HL-60 (cell line): ENCODE results near the gene CTNND2.

ENCODE experiments used
- DNase-seq, 2 experiments: peaks; one replicate each; pipeline ENCODE4 v3.0.0-alpha.2; 2010 to 2020; ENCODE audit warnings: low read depth in 1 of 2, low spot score in 1 of 2
- H3K27ac ChIP-seq: fragments of 250-450 bp; sonication (Bioruptor Pico); replicated peaks from 2 replicates; pipeline ENCODE4 v1.5.1; 2020; ENCODE audit warnings: mild to moderate bottlenecking, moderate library complexity
- H3K27me3 ChIP-seq: fragments of 250-450 bp; sonication (Bioruptor Pico); 2 replicates; pipeline ENCODE4 v1.5.1; 2021; ENCODE audit warnings: mild to moderate bottlenecking, moderate library complexity; ENCODE audit not compliant: insufficient read depth, poor library complexity, severe bottlenecking
- H3K4me3 ChIP-seq: replicated peaks from 2 replicates; pipeline ENCODE4 v1.5.1; 2011; ENCODE audit warnings: mild to moderate bottlenecking, control low read depth, low read length; ENCODE audit not compliant: insufficient read depth
- GABPA ChIP-seq: IDR thresholded peaks from 2 replicates; pipeline ENCODE4 v1.6.1; 2012; ENCODE audit warnings: low read depth
- POLR2AphosphoS5 ChIP-seq: IDR thresholded peaks from 2 replicates; pipeline ENCODE4 v1.6.1; 2012; ENCODE audit warnings: low read depth
- SPI1 ChIP-seq: IDR thresholded peaks from 2 replicates; pipeline ENCODE4 v1.6.1; 2012; ENCODE audit warnings: low read depth, mild to moderate bottlenecking, borderline replicate concordance
- TF ChIP-seq, protein P1 (sequence below): IDR thresholded peaks from one replicate; pipeline ENCODE4 v1.5.1; 2011; ENCODE audit warnings: low read length, control low read depth, inconsistent platforms; ENCODE audit not compliant: insufficient read depth
- TF ChIP-seq, protein P2 (sequence below): IDR thresholded peaks from 2 replicates; pipeline ENCODE4 v1.6.1; 2012; ENCODE audit warnings: low read depth; ENCODE audit not compliant: insufficient replicate concordance

The CTNND2 gene

DNA sequence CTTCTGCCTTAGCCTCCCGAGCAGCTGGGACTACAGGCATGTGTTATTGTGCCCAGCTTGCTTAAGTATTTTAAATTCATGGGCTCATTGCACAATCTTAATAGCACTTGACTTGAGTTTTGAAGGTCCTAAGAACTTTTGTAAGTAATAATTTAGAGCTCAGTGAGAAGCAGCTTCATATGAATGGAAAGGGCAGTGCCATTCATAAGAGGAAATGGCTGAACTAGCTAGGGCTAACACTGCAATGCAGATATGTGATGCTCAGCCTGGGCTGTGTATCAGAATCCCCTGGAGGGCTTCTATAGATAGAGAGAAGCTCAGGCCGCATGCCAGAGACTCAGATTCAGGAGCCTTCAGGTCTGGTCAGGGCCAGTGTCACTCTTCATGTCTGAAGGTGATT lies 847.7 kb downstream of the CTNND2 start:
- no peaks in the 10 kb centered on the region for H3K27me3 ChIP-seq
- no peak overlapping the region for H3K27ac ChIP-seq
- no peak overlapping the region for H3K4me3 ChIP-seq
- no peak for TF ChIP-seq POLR2AphosphoS5
- TF ChIP-seq SPI1, result no peak
- TF ChIP-seq, protein P1, sequence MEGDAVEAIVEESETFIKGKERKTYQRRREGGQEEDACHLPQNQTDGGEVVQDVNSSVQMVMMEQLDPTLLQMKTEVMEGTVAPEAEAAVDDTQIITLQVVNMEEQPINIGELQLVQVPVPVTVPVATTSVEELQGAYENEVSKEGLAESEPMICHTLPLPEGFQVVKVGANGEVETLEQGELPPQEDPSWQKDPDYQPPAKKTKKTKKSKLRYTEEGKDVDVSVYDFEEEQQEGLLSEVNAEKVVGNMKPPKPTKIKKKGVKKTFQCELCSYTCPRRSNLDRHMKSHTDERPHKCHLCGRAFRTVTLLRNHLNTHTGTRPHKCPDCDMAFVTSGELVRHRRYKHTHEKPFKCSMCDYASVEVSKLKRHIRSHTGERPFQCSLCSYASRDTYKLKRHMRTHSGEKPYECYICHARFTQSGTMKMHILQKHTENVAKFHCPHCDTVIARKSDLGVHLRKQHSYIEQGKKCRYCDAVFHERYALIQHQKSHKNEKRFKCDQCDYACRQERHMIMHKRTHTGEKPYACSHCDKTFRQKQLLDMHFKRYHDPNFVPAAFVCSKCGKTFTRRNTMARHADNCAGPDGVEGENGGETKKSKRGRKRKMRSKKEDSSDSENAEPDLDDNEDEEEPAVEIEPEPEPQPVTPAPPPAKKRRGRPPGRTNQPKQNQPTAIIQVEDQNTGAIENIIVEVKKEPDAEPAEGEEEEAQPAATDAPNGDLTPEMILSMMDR, result no peak
- TF ChIP-seq, protein P2, sequence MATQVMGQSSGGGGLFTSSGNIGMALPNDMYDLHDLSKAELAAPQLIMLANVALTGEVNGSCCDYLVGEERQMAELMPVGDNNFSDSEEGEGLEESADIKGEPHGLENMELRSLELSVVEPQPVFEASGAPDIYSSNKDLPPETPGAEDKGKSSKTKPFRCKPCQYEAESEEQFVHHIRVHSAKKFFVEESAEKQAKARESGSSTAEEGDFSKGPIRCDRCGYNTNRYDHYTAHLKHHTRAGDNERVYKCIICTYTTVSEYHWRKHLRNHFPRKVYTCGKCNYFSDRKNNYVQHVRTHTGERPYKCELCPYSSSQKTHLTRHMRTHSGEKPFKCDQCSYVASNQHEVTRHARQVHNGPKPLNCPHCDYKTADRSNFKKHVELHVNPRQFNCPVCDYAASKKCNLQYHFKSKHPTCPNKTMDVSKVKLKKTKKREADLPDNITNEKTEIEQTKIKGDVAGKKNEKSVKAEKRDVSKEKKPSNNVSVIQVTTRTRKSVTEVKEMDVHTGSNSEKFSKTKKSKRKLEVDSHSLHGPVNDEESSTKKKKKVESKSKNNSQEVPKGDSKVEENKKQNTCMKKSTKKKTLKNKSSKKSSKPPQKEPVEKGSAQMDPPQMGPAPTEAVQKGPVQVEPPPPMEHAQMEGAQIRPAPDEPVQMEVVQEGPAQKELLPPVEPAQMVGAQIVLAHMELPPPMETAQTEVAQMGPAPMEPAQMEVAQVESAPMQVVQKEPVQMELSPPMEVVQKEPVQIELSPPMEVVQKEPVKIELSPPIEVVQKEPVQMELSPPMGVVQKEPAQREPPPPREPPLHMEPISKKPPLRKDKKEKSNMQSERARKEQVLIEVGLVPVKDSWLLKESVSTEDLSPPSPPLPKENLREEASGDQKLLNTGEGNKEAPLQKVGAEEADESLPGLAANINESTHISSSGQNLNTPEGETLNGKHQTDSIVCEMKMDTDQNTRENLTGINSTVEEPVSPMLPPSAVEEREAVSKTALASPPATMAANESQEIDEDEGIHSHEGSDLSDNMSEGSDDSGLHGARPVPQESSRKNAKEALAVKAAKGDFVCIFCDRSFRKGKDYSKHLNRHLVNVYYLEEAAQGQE, result no peak
- no peak for DNase-seq

DNA sequence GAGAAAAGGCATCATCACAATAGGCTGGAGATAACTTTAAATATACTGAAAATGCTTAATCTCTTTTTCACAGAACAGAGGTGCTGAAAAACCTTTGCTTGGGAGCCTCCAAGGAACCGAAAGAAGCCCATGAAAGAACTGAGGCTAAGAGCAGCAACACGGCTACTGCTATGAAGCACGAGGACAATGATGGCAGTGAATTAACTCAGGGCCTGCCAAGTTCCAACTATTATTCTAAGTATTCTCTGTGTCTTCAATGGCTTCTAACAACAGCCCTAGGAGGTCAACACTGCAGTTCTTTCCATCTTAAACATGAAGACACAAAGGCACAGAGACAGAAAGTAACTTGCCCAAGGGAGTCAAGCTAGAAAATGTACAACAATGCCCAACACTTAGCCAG lies 850.2 kb downstream of the CTNND2 start:
- Histone ChIP-seq H3K4me3 (no peak overlapping the region), H3K27ac (no peak overlapping the region), H3K27me3 (no peaks in the 10 kb centered on the region)
- TF ChIP-seq, protein P1, result no peak
- TF ChIP-seq GABPA (no peak), POLR2AphosphoS5 (no peak), SPI1 (no peak)
- TF ChIP-seq, protein P2, result no peak
- no peak for DNase-seq

DNA sequence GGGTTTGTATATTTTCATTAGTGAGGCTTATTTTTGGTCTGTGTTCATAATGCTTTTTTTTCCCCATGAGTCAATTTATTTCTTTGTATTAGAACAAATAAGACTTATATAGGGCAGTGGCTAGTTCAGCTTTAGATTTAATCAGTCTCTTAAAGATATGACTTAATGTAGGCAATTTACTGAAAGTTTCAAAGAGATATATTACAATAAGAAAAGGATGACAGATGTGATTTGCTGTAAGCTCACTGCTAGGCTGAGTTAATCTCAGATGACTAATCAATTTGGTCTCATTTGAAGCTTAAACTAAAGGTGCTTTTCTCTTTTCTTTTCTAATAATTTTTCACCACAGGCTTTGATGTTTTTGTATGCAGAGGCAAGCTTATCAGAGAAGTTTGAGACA lies 851.4 kb downstream of the CTNND2 start:
- Histone ChIP-seq H3K27me3 (no peaks in the 10 kb centered on the region), H3K4me3 (no peak overlapping the region), H3K27ac (no peak overlapping the region)
- TF ChIP-seq, protein P2, result no peak
- TF ChIP-seq, protein P1, result no peak
- no peak for TF ChIP-seq SPI1
- TF ChIP-seq POLR2AphosphoS5, result no peak
- TF ChIP-seq GABPA, result no peak
- DNase-seq, result no peak
